Liver (tissue), 9 donors: Measurements from ENCODE around the gene OR2V1. TPM values are rescaled to one million over a fixed set of nuclear protein-coding genes. Genes with fewer than 3 reads are reported as not detected.
"Not testable (repeated sequence)": the region's sequence is repeated elsewhere in the genome, so short reads cannot be mapped to it uniquely, and the experiment has no call there.

Source experiments
- DNase-seq: peaks from one replicate; pipeline ENCODE4 v3.0.0-alpha.2; 2017; ENCODE audit warnings: low spot score
- H3K27ac ChIP-seq, 2 donors: one replicate each; pipeline ENCODE4 v1.7.0; 2013; ENCODE audit warnings: inconsistent platforms in 2 of 2, low read length in 2 of 2, control low read depth in 1 of 2, low read depth in 1 of 2, mild to moderate bottlenecking in 1 of 2
- H3K27me3 ChIP-seq, 4 donors: one replicate each; pipeline versions ENCODE4 v1.6.1 to v1.7.0; 2013; ENCODE audit warnings: low read length in 3 of 4, inconsistent platforms in 1 of 4, mild to moderate bottlenecking in 1 of 4, moderate library complexity in 1 of 4; ENCODE audit not compliant: control insufficient read depth in 4 of 4, insufficient read depth in 4 of 4
- H3K36me3 ChIP-seq, 4 donors: one replicate each; pipeline versions ENCODE4 v1.6.1 to v1.7.0; 2013; ENCODE audit warnings: low read length in 3 of 4, mild to moderate bottlenecking in 3 of 4, low read depth in 1 of 4, moderate library complexity in 1 of 4; ENCODE audit not compliant: control insufficient read depth in 4 of 4, insufficient read depth in 3 of 4
- H3K4me1 ChIP-seq, 4 donors: one replicate each; pipeline versions ENCODE4 v1.6.1 to v1.7.0; 2013; ENCODE audit warnings: low read length in 3 of 4, mild to moderate bottlenecking in 3 of 4, moderate library complexity in 1 of 4; ENCODE audit not compliant: control insufficient read depth in 4 of 4, insufficient read depth in 4 of 4
- H3K4me3 ChIP-seq, 3 donors: one replicate each; pipeline versions ENCODE4 v1.6.1 to v1.7.0; 2013; ENCODE audit warnings: low read length in 3 of 3, control low read depth in 1 of 3, low read depth in 1 of 3, mild to moderate bottlenecking in 1 of 3
- H3K9ac ChIP-seq, 2 donors: one replicate each; pipeline ENCODE4 v1.7.0; 2013; ENCODE audit warnings: low read length in 2 of 2, mild to moderate bottlenecking in 2 of 2, moderate library complexity in 2 of 2, control low read depth in 1 of 2, low read depth in 1 of 2
- H3K9me3 ChIP-seq, 4 donors: one replicate each; pipeline versions ENCODE4 v1.6.1 to v1.7.0; 2013; ENCODE audit warnings: low read length in 3 of 4; ENCODE audit not compliant: control insufficient read depth in 4 of 4
- ATF3 ChIP-seq: IDR thresholded peaks from 2 replicates; pipeline ENCODE4 v1.6.1; 2016; ENCODE audit warnings: antibody characterized with exemption
- EGR1 ChIP-seq, 2 donors: IDR thresholded peaks; 2 replicates each; pipeline ENCODE4 v1.6.1; 2016 to 2018; ENCODE audit warnings: antibody characterized with exemption in 2 of 2, low read depth in 2 of 2
- FOXA1 ChIP-seq: IDR thresholded peaks from 2 replicates; pipeline ENCODE4 v1.6.1; 2016; ENCODE audit warnings: antibody characterized with exemption
- HNF4A ChIP-seq, 2 donors: conservative IDR thresholded peaks; 2 replicates each; pipeline ENCODE4 v1.6.1; 2016; ENCODE audit warnings: antibody characterized with exemption in 2 of 2, mild to moderate bottlenecking in 2 of 2
- HNF4G ChIP-seq: IDR thresholded peaks from 2 replicates; pipeline ENCODE4 v1.6.1; 2016; ENCODE audit warnings: antibody characterized with exemption
- NR2F2 ChIP-seq: IDR thresholded peaks from 2 replicates; pipeline ENCODE4 v1.6.1; 2016; ENCODE audit warnings: antibody characterized with exemption
- RAD21 ChIP-seq, 2 donors: IDR thresholded peaks; 2 replicates each; pipeline ENCODE4 v1.6.1; 2016; ENCODE audit warnings: antibody characterized with exemption in 2 of 2, mild to moderate bottlenecking in 2 of 2
- REST ChIP-seq: IDR thresholded peaks from 2 replicates; pipeline ENCODE4 v1.6.1; 2016; ENCODE audit warnings: antibody characterized with exemption, mild to moderate bottlenecking
- SP1 ChIP-seq: IDR thresholded peaks from 2 replicates; pipeline ENCODE4 v1.6.1; 2018; ENCODE audit warnings: antibody characterized with exemption, mild to moderate bottlenecking
- TAF1 ChIP-seq: conservative IDR thresholded peaks from 2 replicates; pipeline ENCODE4 v1.6.1; 2016; ENCODE audit warnings: antibody characterized with exemption, mild to moderate bottlenecking
- YY1 ChIP-seq: IDR thresholded peaks from 2 replicates; pipeline ENCODE4 v1.6.1; 2016; ENCODE audit warnings: antibody characterized with exemption, mild to moderate bottlenecking
- WGBS: extraction: QIAGEN DNeasy Blood & Tissue Kit; methylation state at CpG from one replicate; pipeline ENCODE4 v1.1.7; 2013; 5-methylcytosine and 5-hydroxymethylcytosine counted together
- polyA plus RNA-seq, 2 donors: library from polyadenylated mRNA; stranded (reverse) in 1 of 2; unstranded in 1 of 2; fragments of 200-250 nt in 1 of 2; fragments of >200 nt in 1 of 2; fragmentation: Nextera tagmentation in 1 of 2; extraction: Ambion mirVana in 1 of 2; gene quantifications; one replicate each; pipeline versions ENCODE4 v1.2.1 to v1.2.3, GENCODE V29; 2013 to 2015
- total RNA-seq, 2 donors: library from RNA; depleted of rRNA; stranded (reverse); fragments of >200 nt; gene quantifications; one replicate each; pipeline ENCODE4 v1.2.3, GENCODE V29; 2014
- donor health status: healthy.
- donor health status: healthy.
- donor health status: healthy.
- donor health status: healthy.
- donor health status: healthy.

OR2V1 gene
- total and polyA plus RNA-seq, 4 donors = not detected

- no peak for DNase-seq
- peaks cover 0 to 2% (median 0%) of the 10 kb centered on the region in 4 donors for H3K27me3 ChIP-seq
These were observed 25.5 kb downstream of the OR2V1 start for GRCh38 chr5:181105391-181106025.

GRCh38 chr5:181104606-181105390 is 26.2 kb downstream of the OR2V1 start:
- not testable (repeated sequence) for DNase-seq

More at GRCh38 chr5:181105391-181106025, 25.5 kb downstream of the OR2V1 start:
- H3K9me3 ChIP-seq = no peaks in the 10 kb centered on the region
- H3K4me1 ChIP-seq = no peaks in the 10 kb centered on the region
- H3K27ac ChIP-seq = no peak overlapping the region
- H3K9ac ChIP-seq = no peak overlapping the region
- H3K4me3 ChIP-seq = no peak overlapping the region
- WGBS = 59% methylated on average over 7 of the region's 7 CpGs
- H3K36me3 ChIP-seq = no peaks in the 10 kb centered on the region
- TF ChIP-seq HNF4G (no peak), YY1 (no peak), NR2F2 (no peak), EGR1 (IDR thresholded peaks at IDR 0.05; ENCODE audit: low read depth in 2 of 2) (no peak), HNF4A (conservative IDR thresholded peaks at IDR 0.05) (no peak), TAF1 (no peak), ATF3 (no peak), SP1 (no peak), RAD21 (IDR thresholded peaks at IDR 0.05) (no peak), REST (no peak), FOXA1 (no peak)

GRCh38 chr5:181104259-181104568 is 26.8 kb downstream of the OR2V1 start:
- DNase-seq, H3K27me3 ChIP-seq, H3K4me3 ChIP-seq, H3K36me3 ChIP-seq, H3K4me1 ChIP-seq, H3K9me3 ChIP-seq, H3K9ac ChIP-seq, H3K27ac ChIP-seq: not testable (repeated sequence)
- WGBS = 11% methylated on average over 5 of the region's 5 CpGs

More at GRCh38 chr5:181104606-181105390, 26.2 kb downstream of the OR2V1 start:
- H3K9me3 ChIP-seq, H3K36me3 ChIP-seq, H3K4me1 ChIP-seq, H3K27me3 ChIP-seq, H3K9ac ChIP-seq, H3K4me3 ChIP-seq, H3K27ac ChIP-seq: not testable (repeated sequence)
- 55% methylated on average over 20 of the region's 20 CpGs for WGBS

- DNase-seq, H3K36me3 ChIP-seq, H3K27me3 ChIP-seq, H3K9me3 ChIP-seq, H3K9ac ChIP-seq, H3K4me3 ChIP-seq, H3K27ac ChIP-seq, H3K4me1 ChIP-seq: not testable (repeated sequence)
- no CpG with 5 or more reads among the region's 30 CpGs for WGBS
These were observed 28.9 kb downstream of the OR2V1 start for GRCh38 chr5:181101930-181102674.

- H3K4me3 ChIP-seq, H3K27me3 ChIP-seq, H3K36me3 ChIP-seq, H3K9me3 ChIP-seq, DNase-seq, H3K9ac ChIP-seq, H3K27ac ChIP-seq, H3K4me1 ChIP-seq: not testable (repeated sequence)
- WGBS = 0% methylated on average over 11 of the region's 54 CpGs
These were observed 29.8 kb downstream of the OR2V1 start for GRCh38 chr5:181101030-181101641.
